NCI-H526 (cell line): ENCODE measurements around the gene SUPV3L1.
"Not testable (repeated sequence)": the region's sequence is repeated elsewhere in the genome, so short reads cannot be mapped to it uniquely, and the experiment has no call there.

Experiments used
- DNase-seq, 2 experiments: peaks; one replicate each; lab custom pipeline; 2025; lab: John Stamatoyannopoulos, UW

SUPV3L1 gene

DNA sequence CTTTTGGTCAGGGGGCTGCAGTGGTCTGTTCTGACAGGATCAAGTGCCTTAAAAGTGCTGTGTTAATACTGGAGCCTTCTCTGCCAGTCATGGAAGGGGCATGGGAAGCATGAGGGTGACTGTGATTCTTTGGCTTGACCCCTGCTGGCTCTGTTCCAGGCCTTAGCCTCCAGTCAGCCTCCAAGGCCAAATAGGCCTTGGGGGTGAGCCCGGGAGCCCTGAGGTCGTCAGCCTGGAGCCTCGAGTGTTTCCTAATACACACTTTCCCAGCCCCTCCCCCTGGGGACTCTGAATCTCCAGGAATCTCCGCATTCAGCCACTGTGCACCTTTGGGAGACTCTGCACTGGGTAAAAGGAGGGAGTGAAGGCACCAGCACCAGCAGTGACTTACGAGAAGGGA is 50.1 kb downstream of the SUPV3L1 start:
- no peak for DNase-seq

DNA sequence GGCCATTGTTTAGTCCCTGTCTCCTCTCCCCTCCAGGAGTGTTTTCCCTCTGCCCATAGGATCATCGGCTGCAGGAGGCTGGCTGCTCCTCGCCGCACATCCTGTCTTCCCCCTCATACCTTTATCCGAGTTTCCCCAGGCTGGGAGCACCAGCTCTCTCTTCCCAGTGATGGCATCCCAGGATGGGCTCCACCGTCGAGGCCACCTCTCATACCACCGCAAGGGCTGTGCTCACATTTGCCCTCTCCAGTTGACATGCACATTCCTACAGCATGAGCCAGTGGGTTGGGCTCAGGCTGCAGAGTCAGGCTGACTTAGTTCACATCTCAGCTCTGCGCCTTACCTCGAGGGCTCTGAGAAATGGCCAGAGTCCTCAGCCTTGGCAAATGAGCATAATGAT is 52.2 kb downstream of the SUPV3L1 start:
- no peak for DNase-seq

DNA sequence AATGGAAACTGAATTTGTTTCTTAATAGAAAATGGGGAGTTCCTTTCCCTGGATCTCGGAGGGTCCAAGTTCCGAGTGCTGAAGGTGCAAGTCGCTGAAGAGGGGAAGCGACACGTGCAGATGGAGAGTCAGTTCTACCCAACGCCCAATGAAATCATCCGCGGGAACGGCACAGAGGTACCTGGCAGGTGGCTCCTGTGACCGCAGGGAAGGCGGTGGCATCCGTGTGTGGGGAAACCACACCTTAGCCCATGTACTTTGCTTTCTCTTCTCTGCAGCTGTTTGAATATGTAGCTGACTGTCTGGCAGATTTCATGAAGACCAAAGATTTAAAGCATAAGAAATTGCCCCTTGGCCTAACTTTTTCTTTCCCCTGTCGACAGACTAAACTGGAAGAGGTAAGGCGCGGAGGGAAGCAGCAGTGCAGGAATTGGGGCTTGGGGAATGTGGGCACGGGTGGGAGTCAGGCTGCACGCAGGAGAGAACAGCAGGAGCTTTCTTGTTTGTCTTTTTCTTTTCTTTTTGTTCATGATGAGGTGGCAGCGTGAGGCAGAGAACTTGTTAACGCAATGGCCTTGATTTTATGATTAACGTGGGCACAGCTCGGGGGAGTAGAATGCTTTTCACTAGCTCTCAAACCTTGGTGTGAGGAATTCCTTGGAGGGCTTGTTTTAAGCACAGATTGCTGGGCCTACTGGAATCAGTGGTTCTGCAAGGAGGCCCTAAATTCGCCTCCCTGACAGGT is 52.9 kb downstream of the SUPV3L1 start:
- DNase-seq: no peak

DNA sequence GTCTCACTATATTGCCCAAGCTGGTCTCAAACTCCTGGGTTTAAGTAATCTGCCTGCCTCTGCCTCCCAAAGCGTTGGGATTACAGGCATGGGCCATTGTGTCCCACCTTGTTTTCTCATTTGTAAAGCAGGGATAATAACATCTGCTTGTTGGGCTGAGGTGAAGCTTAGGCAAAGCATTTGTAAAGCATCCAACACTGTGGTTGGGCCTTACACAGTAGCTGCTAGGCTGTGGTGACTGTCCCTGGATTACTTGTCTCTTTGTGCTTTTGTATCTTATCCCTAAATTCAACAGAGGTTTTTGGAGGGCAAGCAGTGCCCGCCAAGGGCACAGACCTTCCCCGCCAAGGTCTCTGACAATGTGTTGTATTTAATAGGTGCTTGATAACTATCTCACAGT is 54.4 kb downstream of the SUPV3L1 start:
- no peak for DNase-seq

DNA sequence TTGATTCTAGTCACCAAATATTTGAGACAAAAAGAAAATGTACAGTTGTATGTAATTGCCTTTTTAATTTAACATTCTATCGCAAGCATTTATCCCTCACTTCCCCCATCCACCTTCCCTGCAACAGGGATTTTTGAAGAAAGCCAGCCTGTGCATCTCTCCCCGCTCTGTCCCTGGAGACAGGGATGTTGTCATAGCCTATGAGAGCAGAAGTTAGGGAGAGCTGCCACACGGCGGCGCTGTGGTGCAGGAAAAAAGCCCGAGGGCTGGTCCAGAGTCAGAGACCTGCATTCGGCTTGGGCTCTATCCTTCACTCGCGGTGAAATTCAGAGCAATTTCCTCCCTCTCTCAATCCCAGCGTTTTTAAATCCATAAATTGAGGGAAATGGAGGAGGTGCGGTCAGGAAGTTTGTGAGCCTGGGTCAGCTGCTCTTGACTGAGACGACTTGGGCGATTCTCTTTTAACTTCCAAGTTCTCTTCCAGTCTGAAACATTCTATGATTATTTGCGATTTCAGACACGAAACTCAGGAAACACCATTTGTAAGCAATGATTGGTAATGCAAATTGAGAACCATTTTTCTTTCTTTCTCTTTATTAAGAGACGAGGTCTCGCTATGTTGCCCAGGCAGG is 57.6 kb downstream of the SUPV3L1 start:
- peak; percentile 17 to 72 for DNase-seq

DNA sequence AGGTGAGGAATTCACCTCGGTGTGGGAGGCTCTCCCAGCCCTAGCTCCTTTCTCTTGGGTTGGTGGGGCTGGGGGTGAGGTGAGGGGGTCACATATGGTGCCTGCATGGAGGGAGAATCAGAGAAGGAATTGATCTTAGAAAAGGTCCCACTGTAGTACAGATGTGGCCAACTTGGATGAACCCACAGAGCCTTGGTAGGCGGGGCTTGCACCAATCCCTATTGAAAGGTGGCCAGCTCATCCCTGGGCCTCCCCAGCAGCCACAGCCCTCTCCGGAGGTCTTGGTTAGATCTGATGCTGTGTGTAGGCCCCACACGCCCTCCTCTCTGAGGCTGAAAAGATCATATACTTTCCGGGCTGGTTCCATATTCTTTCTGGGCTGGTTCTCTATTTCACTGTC is 59.1 kb downstream of the SUPV3L1 start:
- DNase-seq: no peak

DNA sequence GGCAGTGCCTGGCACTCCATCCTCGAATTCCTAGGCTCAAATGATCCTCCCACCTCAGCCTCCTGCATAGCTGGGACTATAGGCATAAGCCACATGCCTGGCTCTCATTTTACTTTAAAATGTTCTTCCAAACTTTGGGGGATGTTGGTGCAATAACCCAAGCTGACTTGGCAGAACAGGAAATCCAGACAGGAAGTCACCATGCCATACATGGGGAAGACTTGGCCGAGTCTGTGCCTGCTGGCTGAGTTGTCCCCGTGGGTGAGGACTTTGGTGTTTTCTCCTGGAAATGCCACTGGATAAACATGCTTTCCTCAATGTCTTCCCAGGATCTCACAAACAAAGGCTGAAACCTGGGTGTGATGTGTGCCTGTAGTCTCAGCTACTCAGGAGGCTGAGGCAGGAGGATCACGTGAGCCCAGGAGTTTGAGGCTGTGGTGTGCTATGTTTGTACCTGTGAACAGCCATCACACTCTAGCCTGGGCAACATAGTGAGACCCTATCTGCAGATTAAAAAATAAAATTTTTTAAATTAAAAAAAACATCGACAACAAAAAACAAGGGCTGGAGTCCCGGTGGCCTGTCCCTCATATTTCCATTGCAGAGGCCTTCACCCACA is 59.9 kb downstream of the SUPV3L1 start:
- no peak for DNase-seq

DNA sequence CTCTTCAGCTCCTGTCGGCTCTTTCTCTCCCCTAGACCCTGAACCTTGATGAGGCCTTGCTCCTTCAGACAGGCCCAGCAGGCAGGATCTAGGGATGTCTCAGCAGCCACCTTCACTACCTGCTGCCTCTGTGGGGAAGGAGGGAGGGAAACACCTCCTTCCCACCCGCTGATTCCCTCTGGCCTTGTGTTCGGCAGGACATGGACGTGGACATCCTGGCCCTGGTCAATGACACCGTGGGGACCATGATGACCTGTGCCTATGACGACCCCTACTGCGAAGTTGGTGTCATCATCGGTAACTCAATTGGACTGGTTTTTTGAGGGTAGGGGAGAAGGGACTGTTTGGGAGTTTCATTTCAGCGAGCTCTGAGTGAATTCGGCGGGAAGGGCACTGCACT is 60.4 kb downstream of the SUPV3L1 start:
- no peak for DNase-seq

DNA sequence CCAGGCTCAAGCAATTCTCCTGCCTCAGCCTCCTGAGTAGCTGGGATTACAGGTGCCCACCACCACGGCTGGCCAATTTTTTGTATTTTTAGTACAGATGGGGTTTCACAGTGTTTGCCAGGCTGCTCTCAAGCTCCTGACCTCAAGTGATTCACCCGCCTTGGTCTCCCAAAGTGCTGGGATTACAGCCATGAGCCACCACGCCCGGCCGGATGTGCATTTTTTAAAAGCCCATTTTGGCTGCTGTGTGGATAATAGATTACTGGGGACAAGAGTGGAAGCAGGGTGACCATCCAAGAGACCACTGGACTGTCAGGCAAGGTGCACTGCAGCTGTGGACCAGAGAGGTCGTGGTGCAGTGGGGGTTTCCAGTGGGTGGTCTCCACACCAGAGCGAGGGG is 61.5 kb downstream of the SUPV3L1 start:
- no peak for DNase-seq

DNA sequence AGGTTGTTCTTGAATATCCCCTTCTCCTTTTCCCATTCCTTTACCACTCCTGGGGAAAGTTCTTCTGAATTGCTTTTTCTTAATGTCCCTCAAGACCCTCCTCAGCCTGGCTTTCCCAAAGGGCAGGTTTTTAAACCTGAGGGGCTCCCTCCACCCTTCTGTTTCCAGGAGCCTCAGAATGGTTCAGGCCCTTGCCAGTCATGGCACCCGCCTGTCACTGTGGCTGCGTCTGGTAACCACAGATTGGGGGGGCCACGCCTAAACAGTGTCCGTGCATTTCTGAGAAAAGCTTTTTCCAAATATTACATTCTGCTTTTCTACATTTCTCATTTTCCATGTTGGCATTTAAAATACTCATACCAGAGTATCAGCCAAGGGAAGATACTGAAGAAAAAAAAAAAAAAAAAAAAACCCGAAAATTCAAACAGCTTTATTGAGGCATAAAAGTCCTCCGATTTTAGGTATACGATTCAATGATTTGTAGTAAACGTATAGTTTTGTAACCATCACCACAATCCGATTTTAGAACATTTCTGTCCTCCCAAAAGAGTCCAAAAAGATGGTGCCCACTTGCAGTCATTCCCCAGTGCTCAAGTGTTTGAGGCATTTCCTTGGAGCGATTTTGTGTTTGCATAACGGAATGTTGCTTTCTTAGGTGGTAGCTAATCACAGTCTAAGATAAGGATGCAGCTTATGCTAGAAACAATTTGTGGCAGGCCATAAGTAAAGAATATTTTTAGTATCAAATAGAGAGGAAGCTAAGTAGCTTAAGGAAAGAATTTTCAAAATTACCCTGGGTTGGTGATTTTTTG is 62.2 kb downstream of the SUPV3L1 start:
- DNase-seq: no peak

DNA sequence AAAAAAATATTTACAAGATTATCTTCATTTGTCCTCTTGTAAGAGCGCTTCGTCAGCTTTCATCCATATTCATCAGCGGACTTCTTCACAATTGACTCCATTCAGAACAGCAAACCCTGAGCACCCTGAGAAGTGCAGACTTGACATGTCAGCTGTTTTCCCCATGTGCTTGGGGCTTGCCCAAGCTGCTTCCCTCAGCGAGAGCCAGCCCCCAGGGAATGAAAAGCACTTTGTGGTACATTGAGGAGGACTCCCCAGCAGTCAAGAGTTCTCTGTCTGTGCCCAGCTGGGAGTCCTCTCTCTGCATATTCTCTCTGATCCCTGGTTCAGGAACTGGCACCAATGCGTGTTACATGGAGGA is 62.8 kb downstream of the SUPV3L1 start:
- peak in 1 of 2 experiments; percentile 7 for DNase-seq

DNA sequence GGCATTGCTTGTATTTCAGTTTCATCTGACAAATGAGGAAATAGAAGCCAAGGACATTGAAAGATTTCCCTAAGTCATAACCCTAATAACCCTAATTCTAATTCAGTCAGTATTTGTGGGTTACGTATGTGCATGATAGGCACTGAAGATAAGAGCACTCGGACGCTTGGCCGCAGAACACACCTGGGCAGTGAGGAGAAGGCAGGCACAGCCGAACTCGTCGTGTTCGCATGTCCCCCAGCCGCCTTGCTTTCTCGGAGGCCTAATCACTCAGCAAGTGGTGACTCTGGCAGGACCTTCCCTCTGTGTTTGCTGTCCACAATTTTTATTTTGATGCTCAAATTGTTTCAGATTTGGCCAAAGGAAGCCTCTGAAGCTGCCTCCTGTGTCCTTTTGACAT is 63.8 kb downstream of the SUPV3L1 start:
- no peak for DNase-seq

DNA sequence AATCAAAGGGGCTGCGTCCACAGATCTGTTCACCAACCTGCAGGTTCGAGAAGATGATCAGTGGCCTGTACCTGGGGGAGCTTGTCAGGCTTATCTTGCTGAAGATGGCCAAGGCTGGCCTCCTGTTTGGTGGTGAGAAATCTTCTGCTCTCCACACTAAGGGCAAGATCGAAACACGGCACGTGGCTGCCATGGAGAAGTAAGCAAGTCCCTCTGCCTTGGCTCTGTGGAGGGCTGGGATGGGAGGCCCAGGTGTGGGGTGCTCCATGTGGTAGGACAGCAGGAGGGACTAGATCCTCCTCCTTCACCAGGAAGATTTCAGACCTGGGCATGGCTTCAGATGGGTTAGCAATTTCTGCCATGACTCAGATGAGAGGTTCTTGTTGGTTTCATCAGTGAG is 66.0 kb downstream of the SUPV3L1 start:
- DNase-seq: no peak

DNA sequence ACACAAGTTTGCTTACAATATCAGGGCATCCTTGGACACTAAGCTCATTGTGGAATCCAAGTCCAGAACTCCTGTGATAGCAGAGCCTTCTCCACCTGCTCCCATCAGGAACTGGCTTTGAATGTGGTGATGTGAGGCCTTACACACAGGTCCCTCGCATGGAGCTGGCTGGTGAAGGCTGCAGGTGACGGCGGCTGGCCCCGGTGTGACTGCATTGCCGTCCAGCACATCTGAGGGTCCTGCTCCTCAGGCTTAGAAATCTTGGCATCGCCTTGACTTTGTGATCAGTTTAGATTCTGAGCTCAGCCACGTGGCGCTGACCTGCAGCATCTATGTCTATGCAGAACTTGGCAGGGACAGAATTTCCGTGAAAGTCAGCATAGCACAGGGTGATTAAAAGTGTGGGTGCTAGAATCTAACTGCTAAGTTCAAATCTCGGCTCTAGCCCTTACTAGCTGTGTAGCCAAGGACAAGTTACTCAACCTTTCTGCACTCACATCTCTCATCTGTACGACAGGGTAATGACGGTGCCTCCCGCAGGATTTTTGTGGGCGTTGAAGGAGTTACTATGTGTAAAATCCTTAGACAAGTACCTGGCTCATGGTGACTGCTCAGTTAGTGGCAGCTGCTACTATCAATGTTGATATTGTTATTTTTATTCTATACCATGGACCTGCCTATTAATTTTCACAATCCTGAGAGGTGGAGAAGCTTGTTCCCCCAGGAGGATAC is 66.7 kb downstream of the SUPV3L1 start:
- DNase-seq: no peak

DNA sequence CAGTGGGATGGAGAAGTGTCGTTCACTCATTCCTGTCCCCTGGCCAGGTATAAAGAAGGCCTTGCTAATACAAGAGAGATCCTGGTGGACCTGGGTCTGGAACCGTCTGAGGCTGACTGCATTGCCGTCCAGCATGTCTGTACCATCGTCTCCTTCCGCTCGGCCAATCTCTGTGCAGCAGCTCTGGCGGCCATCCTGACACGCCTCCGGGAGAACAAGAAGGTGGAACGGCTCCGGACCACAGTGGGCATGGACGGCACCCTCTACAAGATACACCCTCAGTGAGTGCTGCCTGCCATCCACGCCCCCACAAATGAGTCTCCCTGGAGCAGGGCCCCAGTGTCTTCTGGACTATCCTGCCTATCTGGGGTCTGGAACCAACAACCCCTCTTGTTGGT is 67.3 kb downstream of the SUPV3L1 start:
- no peak for DNase-seq

DNA sequence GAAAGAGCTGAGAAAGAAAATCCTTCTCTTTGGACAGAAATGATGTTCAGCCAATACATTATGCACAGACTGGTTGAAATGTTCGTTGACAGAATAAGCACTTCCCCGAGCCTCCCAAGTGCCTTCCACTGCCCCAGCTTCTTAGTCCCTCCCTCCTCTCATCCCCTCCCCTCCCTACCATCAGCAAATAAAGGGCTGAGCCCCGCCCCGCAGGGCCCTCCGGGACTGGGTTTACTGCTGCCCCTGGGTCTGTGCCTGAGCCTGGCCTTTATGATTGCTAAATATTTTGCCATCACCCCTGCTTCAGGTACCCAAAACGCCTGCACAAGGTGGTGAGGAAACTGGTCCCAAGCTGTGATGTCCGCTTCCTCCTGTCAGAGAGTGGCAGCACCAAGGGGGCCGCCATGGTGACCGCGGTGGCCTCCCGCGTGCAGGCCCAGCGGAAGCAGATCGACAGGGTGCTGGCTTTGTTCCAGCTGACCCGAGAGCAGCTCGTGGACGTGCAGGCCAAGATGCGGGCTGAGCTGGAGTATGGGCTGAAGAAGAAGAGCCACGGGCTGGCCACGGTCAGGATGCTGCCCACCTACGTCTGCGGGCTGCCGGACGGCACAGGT is 68.2 kb downstream of the SUPV3L1 start:
- no peak for DNase-seq

DNA sequence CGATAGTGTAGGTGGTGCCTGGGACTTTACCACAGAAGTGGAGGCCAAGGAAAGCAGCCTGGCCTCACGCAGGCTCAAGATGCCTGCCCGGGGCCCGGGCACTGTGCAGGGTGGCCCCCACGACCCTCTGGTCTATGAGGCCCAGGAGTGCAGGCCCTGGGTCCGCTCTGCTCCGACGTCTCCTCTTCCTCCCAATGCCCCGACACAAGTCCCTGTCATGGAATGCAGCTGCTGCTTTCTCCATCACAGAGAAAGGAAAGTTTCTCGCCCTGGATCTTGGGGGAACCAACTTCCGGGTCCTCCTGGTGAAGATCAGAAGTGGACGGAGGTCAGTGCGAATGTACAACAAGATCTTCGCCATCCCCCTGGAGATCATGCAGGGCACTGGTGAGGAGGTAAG is 70.0 kb downstream of the SUPV3L1 start:
- no peak for DNase-seq

DNA sequence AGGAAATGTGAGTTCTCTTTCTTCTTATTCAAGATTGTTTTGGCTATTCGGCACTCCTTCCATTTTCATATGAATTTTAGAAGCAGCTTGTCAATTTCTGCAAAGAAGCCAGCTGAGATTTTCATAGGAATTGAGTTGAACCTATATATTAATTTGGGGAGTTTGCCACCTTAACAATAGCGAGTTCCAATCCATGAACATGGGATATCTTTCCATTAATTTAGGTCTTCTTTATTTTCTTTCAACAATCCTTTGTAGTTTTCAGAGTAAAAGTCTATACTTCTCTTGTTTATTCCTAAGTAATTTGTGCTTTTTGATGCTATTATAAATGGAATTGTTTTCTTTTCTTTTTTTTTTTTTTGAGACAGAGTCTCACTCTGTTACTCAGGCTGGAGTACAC is 71.4 kb downstream of the SUPV3L1 start:
- not testable (repeated sequence) for DNase-seq

DNA sequence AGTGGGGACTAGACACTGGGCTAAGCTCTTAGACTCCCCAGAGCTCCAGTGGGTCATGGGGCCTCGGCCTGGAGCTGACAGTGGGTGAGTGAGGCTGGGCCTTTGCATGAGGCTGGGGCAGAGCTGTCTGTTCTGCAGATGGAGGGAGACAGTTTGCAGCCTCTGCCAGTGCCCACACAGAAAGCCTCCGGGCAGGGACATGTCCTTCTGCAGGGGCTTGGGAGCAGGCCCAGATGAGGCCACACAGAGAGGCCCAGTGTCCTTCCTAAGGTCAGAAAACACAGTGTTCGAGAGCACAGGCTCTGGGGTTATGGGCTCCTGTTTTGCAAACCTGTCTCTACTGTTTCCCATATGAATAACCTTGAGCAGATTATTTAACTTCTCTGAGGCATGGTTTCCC is 73.1 kb downstream of the SUPV3L1 start:
- DNase-seq: no peak

DNA sequence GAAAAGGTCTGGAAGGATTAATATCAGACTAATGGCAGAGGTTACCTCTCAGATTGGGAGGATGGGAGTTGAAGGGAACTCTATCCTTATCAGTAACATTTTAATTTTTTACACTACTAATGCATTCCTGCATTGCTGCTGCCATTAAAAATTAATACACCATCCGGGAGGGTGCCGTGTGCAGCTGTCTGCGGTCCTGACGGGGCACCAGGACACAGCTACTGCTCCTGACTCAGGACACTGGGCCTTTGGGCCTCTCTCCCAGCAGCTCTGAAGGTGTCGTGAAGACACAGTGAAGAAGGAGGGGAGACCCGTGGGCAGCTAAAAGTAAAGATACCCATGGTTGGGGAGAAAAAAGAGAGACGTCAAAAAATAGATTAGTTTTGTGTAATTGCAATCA is 74.8 kb downstream of the SUPV3L1 start:
- DNase-seq: no peak
